ENCODE data around the gene DBX2.

GRCh38 chr12:45089411-45090075, 38.6 kb upstream of the DBX2 start:
- no peak for TF ChIP-seq EZH2phosphoT487 (IDR thresholded peaks at IDR 0.05)
- no peak for TF ChIP-seq CTCF (IDR thresholded peaks at IDR 0.05)
- no peak for TF ChIP-seq EZH2 (IDR thresholded peaks at IDR 0.05)

Measured in neural progenitor cell (in vitro differentiated cells).